Activated naive CD8-positive, alpha-beta T cell treated with anti-CD3 and anti-CD28 coated beads for 36 hours (primary cell): Measurements from ENCODE around the gene NOTO. TPM values are rescaled to one million over a fixed set of nuclear protein-coding genes. Genes with fewer than 3 reads are reported as not detected.
"Not testable (repeated sequence)": the region's sequence is repeated elsewhere in the genome, so short reads cannot be mapped to it uniquely, and the experiment has no call there.

Experiments
- DNase-seq: peaks from one replicate; pipeline ENCODE4 v3.0.0; 2021
- H3K27ac Mint-ChIP-seq: one replicate; pipeline ENCODE4 v1.8.0; 2022; ENCODE audit warnings: mild to moderate bottlenecking, moderate library complexity, mixed read lengths
- H3K27me3 Mint-ChIP-seq: one replicate; pipeline ENCODE4 v1.8.0; 2022; ENCODE audit warnings: mild to moderate bottlenecking, mixed read lengths
- H3K36me3 Mint-ChIP-seq: one replicate; pipeline ENCODE4 v1.8.0; 2021; ENCODE audit warnings: mild to moderate bottlenecking, mixed read lengths
- H3K4me1 Mint-ChIP-seq: one replicate; pipeline ENCODE4 v1.8.0; 2021; ENCODE audit warnings: mixed read lengths
- H3K4me3 Mint-ChIP-seq: one replicate; pipeline ENCODE4 v1.8.0; 2022; ENCODE audit warnings: mild to moderate bottlenecking, moderate library complexity, mixed read lengths
- H3K9me3 Mint-ChIP-seq: one replicate; pipeline ENCODE4 v1.8.0; 2022; ENCODE audit warnings: mixed read lengths
- total RNA-seq, 2 experiments: library from RNA; stranded (reverse); gene quantifications; one replicate each; pipeline ENCODE4 v1.2.3, GENCODE V29; 2021

NOTO gene
- total RNA-seq = not detected

- no peak for DNase-seq
- Mint-ChIP-seq H3K27me3 (peaks cover 71% of the 10 kb centered on the region), H3K36me3 (no peaks in the 10 kb centered on the region)
Measured at GRCh38 chr2:73202156-73203054, at the start of gene NOTO. TSS of gene NOTO (plus strand) at chr2:73202574. CDS start at chr2:73202667, 93 bp downstream.

DNA sequence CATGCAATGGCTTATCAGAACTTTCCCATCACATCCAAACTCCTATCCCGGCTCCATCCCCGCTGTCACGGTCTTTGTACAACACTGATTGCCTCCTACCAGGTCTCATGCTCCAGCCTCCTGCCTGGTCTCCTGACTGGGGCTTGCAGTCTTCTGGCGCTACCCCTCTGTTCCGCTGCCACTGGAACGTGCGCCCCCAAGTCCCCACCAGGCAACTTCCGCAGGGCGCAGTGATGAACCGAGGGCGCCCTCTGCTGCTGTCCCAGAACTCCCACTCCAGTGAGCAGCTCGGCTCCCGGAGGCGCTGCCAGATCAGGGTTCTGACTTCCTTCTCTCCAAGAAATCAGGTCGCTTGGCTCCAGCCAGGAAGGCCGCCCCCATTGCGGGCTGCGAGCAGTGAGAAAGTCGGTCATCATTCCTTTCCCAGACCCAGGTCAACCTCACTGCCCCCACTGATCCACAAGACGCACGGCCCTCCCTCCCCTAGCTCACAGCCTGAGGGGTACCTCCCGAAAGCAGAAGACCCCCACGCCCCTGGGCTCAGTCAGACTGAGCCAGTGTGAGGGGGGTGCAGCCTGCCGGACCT, 45.7 kb upstream of the NOTO start:
- no peaks in the 10 kb centered on the region for H3K9me3 Mint-ChIP-seq
- H3K4me1 Mint-ChIP-seq = no peaks in the 10 kb centered on the region
- no peaks in the 10 kb centered on the region for H3K36me3 Mint-ChIP-seq
- peaks cover 52% of the 10 kb centered on the region for H3K27me3 Mint-ChIP-seq
- H3K4me3 Mint-ChIP-seq = no peak overlapping the region
- no peak overlapping the region for H3K27ac Mint-ChIP-seq
- peak; percentile 64 for DNase-seq

More at GRCh38 chr2:73202156-73203054, at the start of gene NOTO:
- Mint-ChIP-seq H3K4me1 (peaks cover 4% of the 10 kb centered on the region), H3K4me3 (peak within 1 kb of the TSS; percentile 29), H3K27ac (no peak within 1 kb of the TSS), H3K9me3 (no peaks in the 10 kb centered on the region)

GRCh38 chr2:73162856-73163391, 39.5 kb upstream of the NOTO start:
- Mint-ChIP-seq H3K36me3 (no peaks in the 10 kb centered on the region), H3K9me3 (no peaks in the 10 kb centered on the region), H3K4me1 (peaks cover 2% of the 10 kb centered on the region), H3K27me3 (peaks cover 17% of the 10 kb centered on the region), H3K4me3 (no peak overlapping the region), H3K27ac (no peak overlapping the region)
- DNase-seq = no peak

- Mint-ChIP-seq H3K36me3 (no peaks in the 10 kb centered on the region), H3K4me1 (peaks cover 2% of the 10 kb centered on the region), H3K27me3 (peaks cover 12% of the 10 kb centered on the region), H3K4me3 (no peak overlapping the region), H3K27ac (no peak overlapping the region), H3K9me3 (no peaks in the 10 kb centered on the region)
- DNase-seq = peak; percentile 49
Measured at GRCh38 chr2:73163483-73164367, 38.6 kb upstream of the NOTO start.

- not testable (repeated sequence) for H3K9me3 Mint-ChIP-seq, H3K4me1 Mint-ChIP-seq, H3K4me3 Mint-ChIP-seq, DNase-seq, H3K36me3 Mint-ChIP-seq, H3K27me3 Mint-ChIP-seq, H3K27ac Mint-ChIP-seq
Measured at GRCh38 chr2:73165978-73166377, 36.4 kb upstream of the NOTO start.

GRCh38 chr2:73166813-73167212, 35.6 kb upstream of the NOTO start:
- not testable (repeated sequence) for H3K36me3 Mint-ChIP-seq, H3K27me3 Mint-ChIP-seq, H3K4me3 Mint-ChIP-seq, H3K4me1 Mint-ChIP-seq, DNase-seq, H3K9me3 Mint-ChIP-seq, H3K27ac Mint-ChIP-seq

DNA sequence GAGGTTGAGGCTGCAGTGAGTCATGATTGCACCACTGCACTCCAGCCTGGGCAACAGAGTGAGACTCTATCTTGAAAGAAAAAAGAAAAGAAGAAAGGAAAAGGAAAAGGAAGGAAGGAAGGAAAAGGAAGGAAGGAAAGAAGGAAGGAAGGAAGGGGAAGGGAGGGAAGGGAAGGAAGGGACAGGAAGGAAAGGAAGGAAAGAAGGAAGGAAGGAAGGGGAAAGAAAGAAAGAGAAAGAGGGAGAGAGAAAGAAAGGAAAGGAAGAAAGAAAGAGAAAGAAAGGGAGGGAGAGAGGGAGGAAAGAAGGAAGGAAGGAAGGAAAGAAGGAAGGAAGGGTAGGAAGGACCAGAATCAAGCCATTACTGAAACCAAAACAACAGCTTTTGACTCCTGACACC, 34.0 kb upstream of the NOTO start:
- not testable (repeated sequence) for H3K36me3 Mint-ChIP-seq, H3K27ac Mint-ChIP-seq, H3K4me3 Mint-ChIP-seq, H3K4me1 Mint-ChIP-seq, DNase-seq, H3K9me3 Mint-ChIP-seq, H3K27me3 Mint-ChIP-seq

DNA sequence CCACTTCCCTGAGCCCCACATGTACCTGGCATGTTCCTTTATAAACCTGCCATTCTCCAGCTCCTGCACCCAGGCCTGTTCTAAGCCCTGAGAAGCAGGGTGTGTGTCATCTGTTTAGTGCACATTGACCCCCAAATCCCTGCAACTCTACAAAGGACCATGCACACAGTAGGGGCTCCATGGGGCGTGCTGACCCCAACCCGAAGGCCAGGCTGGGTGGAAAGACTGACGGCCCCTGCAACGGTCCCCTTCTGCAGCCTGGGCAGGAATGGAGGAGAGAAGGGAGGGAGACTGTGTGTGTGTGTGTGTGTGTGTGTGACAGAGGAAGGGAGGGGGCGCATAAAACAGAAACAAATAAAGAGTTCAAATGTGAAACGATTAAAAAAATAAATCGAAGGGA, 32.0 kb upstream of the NOTO start:
- DNase-seq, H3K4me3 Mint-ChIP-seq, H3K9me3 Mint-ChIP-seq, H3K4me1 Mint-ChIP-seq, H3K36me3 Mint-ChIP-seq, H3K27ac Mint-ChIP-seq: not testable (repeated sequence)
- peaks cover 21% of the 10 kb centered on the region for H3K27me3 Mint-ChIP-seq

DNA sequence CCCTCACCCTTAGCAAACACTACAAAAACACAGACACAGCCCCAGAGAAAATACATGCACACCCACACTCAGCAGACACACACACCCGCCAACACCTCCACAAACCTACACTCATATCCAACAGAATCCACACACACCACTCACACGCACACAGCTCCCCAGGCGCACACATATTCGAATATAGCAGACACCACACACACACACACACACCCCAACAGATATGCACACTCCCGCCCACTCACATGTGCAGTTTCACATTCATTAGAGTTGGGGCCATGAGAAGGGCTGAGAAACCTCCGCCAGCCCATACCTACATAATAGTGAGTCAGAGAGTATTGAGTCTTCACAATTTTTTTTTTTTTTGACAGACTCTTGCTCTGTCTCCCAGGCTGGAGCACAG, 29.4 kb upstream of the NOTO start:
- H3K27ac Mint-ChIP-seq = no peak overlapping the region
- H3K36me3 Mint-ChIP-seq = no peaks in the 10 kb centered on the region
- peak; percentile 64 for DNase-seq
- H3K27me3 Mint-ChIP-seq = peaks cover 36% of the 10 kb centered on the region
- no peaks in the 10 kb centered on the region for H3K9me3 Mint-ChIP-seq
- no peak overlapping the region for H3K4me3 Mint-ChIP-seq
- H3K4me1 Mint-ChIP-seq = peaks cover 15% of the 10 kb centered on the region

- Mint-ChIP-seq H3K36me3 (no peaks in the 10 kb centered on the region), H3K27ac (no peak overlapping the region), H3K4me3 (no peak overlapping the region), H3K4me1 (peaks cover 15% of the 10 kb centered on the region), H3K27me3 (peaks cover 44% of the 10 kb centered on the region), H3K9me3 (no peaks in the 10 kb centered on the region)
- no peak for DNase-seq
Measured at GRCh38 chr2:73173781-73174180, 28.6 kb upstream of the NOTO start.

DNA sequence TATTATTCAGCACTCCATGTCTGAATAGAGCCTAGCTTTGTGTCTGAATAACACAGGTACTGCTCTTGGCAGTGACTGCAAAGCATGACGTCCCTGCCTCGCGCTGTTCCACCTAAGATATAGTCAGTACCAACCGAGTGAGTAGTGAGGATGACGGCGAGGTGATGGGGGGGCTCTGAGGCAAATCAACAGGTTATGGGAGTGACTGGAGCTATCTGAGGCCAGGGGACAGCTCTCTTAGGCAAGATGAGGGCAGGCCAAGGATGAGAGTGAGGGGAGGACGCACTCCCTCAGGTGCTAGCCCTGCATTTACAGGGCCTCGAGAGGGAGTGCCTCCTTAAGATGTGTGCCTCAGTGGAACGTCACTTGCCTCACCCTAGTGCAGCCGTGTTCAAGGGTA, 28.1 kb upstream of the NOTO start:
- Mint-ChIP-seq H3K4me1 (peaks cover 15% of the 10 kb centered on the region), H3K27me3 (peaks cover 44% of the 10 kb centered on the region), H3K36me3 (no peaks in the 10 kb centered on the region), H3K27ac (no peak overlapping the region), H3K9me3 (no peaks in the 10 kb centered on the region), H3K4me3 (no peak overlapping the region)
- no peak for DNase-seq

GRCh38 chr2:73174941-73175662, 27.3 kb upstream of the NOTO start:
- Mint-ChIP-seq H3K4me1 (peaks cover 15% of the 10 kb centered on the region), H3K27me3 (peaks cover 53% of the 10 kb centered on the region), H3K27ac (no peak overlapping the region), H3K4me3 (no peak overlapping the region), H3K36me3 (no peaks in the 10 kb centered on the region), H3K9me3 (no peaks in the 10 kb centered on the region)
- DNase-seq = no peak

DNA sequence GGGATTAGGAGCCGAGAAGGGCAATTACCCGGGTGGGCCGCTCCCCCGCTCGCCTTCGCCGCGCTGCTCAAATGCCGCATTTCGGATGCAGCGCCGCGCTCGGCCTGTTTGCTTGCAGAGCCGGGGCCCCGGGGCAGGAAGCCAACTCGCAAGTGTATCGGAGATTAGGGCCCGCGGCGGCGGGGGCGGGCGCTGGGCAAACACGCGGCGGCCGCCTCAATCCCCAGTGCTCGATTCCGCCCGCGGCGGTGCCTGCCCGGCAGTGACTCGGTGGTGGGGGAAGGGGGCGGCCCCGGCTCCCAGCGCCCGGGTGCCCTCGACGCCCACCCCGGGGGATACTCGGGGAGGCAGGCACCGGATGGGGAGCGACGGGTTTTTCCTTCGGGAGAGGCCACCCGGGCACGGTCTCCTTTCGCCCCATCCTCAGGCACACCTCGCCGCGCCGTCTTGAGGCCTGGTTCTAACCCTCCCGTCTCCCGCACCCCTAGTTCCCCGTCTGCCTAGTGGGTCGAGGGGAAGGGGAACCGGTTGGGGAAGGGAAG, 26.6 kb upstream of the NOTO start:
- H3K9me3 Mint-ChIP-seq = no peaks in the 10 kb centered on the region
- H3K4me3 Mint-ChIP-seq = no peak overlapping the region
- peaks cover 59% of the 10 kb centered on the region for H3K27me3 Mint-ChIP-seq
- H3K27ac Mint-ChIP-seq = no peak overlapping the region
- H3K4me1 Mint-ChIP-seq = peaks cover 15% of the 10 kb centered on the region
- H3K36me3 Mint-ChIP-seq = no peaks in the 10 kb centered on the region
- peak; percentile 83 for DNase-seq

GRCh38 chr2:73176205-73176880, 26.0 kb upstream of the NOTO start:
- Mint-ChIP-seq H3K9me3 (no peaks in the 10 kb centered on the region), H3K27me3 (peaks cover 65% of the 10 kb centered on the region), H3K36me3 (no peaks in the 10 kb centered on the region), H3K4me1 (peaks cover 15% of the 10 kb centered on the region), H3K4me3 (peak overlapping the region; percentile 77), H3K27ac (no peak overlapping the region)
- no peak for DNase-seq
